Measurements from ENCODE around the gene PRG3.
"Not testable (repeated sequence)": the region's sequence is repeated elsewhere in the genome, so short reads cannot be mapped to it uniquely, and the experiment has no call there.

The PRG3 gene

DNA sequence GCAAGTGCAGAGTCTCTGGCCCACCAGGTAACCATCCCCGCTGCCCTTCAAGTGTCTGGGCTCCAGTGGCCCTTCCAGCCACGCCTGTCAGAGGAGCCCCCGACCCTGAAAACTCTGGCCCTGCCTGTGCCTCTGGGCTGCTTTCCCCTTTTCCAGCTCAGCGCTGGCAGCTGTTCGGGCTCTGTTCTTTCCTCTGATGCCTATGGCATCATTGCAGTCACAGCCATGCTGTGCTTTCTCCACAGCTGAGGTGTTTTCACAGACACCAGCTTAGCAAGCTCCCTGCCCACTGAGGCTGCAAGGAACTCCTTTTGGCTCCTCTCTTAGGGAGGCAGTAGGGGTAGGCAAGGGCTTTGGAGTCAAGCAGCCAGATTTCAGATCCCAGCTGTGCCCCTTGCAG lies 21.6 kb downstream of the PRG3 start:
- no peak for DNase-seq

DNA sequence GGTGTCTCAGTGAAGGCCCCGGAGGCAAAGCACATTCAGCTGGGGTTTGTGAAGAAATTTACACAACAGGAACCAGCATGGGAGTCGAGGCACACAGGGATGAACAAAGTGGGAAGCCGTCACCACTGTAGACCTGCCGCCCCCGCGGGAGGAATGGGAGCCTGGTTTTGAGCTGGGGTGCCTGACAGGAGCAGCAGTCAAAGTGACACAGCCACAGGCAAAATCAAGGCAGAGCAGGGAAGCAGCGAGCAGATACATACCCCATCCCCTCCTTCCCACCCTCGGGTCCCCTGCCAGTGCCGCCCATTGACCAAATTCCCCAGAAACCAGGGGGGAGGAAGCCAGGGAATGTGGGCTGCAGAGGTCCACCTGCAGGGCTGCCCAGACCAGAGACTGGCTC lies 22.0 kb downstream of the PRG3 start:
- DNase-seq: no peak

DNA sequence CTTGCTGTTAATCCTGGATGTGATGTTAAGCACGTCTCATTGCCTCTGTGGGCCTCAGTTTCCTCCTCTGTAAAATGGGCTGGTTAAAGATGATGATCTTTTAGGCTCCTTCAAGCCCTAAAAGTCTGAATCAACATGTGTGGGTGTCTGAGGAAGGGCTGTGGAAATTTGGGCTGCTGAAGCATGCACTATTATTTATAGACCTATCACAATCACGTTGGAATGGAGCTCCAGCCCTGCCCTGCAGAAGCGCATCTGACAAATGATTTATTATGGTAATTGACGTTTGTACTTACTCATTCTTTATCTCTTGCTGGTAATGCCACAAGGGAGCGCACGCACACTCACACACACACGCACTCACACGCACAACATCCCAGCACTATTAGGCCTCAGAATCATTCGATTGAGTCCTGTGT lies 22.4 kb downstream of the PRG3 start:
- DNase-seq: peak; percentile 24 to 56

DNA sequence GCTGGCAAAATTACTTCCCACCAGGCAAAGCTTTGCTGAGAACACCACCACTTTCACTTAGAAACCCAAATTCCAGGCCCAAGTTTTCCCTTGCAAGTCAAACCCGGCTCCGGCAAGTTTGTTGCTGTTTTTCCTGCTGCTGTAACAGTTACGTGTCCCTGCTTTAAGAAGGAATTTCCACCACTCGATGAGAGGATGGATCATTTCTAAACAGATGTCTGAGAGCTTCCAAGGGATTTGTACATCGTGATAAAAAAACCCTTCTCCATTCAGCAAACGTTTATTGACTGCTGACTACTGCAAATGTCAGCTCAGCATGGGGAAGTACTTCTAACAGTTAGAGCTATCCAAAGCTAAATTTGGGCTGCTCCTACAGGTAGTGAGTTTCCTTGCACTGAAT lies 23.1 kb downstream of the PRG3 start:
- no peak for DNase-seq

DNA sequence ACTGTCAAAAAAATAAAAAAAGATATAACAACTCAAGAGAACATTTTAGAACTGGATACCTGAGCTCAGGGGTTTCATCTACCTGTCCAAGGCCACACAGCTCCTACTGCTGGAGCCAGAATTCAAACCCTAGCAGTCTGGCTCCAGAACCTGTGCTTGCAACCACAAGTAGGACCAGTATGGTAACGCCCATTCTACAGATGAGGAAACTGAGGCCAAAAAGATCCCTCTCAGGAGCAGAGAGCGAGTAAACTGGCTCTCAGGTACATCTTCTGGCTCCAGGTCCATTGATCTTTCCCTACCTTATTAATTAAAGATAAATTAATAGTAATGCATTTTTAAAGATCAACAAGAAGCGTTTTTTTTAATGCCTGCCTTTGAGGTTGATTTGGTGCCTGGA lies 23.6 kb downstream of the PRG3 start:
- DNase-seq: no peak

DNA sequence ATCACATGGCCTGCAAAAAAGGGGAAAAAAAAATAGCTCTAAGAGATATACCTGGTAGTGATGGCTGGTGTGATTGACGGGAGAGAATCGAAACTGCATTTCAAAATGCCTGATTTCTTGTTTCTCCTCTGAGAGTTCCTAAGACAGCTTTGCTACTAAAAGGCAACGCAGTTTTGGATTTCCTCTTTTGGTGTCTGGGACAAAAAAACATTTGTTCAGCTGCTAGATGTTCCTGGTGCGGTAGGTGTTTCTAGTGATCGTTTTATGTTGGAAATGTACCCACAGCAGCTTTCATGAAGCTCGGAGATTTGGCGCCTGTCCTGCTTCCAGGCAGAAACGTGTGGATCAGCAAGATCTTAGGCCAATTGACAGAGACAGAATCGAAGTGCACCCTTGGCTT lies 24.7 kb downstream of the PRG3 start:
- peak; percentile 50 to 66 for DNase-seq

DNA sequence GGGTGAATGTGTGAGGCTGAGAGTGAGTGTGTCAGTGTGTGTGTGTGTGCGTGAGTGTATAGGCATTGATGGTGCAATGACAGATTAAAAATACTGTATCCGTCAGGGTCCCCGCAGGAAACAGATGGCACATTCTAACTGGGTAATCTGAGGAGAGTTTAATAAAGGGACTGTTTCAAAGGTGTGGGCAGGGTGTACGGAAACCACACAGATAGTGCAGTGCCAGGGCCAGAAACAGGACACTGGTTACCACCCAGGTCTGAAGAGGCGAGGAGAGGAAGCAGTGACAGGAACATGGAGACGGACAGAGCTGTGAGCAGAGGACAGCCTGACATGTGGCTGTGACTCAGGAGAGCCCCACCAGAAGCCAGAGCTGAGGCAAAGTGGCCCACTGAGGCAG lies 26.3 kb downstream of the PRG3 start:
- DNase-seq: peak; percentile 40 to 75

DNA sequence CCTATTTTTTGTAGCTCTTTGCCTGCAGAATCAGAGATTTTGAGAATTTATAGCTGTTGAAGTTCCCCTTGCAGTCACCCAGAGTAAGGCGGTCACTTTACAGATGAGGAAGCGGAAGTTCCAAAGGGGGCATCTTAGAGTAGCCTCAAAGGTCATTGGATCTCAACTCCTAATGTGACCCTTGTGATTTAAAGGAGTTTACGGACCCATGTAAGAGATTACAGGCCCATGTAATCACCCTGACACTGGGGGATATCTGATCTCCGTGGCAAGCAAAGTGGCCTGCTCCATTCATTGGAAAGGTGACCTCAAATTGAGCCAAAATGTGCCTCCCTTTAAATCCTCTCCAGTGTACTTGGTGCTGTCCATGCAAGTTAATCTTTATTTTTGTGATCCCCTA lies 27.1 kb downstream of the PRG3 start:
- DNase-seq: peak; percentile 64 to 69

DNA sequence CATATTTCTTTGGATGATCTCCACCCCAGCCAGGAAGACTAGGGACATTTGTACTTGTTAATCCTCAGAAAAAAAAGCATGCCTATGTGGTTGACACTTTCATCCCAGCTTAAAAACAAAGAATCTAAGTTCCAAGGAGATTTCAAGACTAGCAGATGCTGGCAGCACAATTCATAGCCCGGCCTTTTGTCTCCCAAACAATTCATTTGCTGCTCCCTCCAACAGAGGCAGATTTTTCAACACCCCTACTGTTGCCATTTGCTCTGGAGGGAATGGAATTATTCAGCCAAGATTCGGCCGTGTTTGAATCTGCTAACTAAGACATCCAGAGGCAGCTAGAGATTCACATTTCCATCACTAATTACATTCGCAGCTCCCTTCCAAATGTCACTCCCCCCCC lies 27.5 kb downstream of the PRG3 start:
- no peak for DNase-seq

DNA sequence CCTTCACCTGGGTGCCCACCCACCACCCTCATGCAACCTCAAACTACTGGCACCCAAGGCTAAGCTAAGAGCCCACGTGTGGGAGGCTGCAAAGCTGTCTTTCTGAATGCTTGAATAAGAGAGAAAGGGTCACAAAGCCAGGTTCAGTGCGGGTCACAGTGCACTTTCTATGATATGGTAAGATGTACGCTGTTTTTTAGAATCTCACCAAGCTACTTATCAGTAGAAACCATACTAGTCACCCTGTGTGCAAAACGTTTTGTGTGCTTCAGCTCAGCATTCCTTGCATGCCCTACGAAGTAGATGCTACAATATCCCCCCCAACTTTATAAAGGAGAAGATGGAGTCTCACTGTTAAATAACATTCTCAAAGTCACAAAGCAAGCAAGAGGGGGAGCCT lies 27.9 kb downstream of the PRG3 start:
- no peak for DNase-seq

DNA sequence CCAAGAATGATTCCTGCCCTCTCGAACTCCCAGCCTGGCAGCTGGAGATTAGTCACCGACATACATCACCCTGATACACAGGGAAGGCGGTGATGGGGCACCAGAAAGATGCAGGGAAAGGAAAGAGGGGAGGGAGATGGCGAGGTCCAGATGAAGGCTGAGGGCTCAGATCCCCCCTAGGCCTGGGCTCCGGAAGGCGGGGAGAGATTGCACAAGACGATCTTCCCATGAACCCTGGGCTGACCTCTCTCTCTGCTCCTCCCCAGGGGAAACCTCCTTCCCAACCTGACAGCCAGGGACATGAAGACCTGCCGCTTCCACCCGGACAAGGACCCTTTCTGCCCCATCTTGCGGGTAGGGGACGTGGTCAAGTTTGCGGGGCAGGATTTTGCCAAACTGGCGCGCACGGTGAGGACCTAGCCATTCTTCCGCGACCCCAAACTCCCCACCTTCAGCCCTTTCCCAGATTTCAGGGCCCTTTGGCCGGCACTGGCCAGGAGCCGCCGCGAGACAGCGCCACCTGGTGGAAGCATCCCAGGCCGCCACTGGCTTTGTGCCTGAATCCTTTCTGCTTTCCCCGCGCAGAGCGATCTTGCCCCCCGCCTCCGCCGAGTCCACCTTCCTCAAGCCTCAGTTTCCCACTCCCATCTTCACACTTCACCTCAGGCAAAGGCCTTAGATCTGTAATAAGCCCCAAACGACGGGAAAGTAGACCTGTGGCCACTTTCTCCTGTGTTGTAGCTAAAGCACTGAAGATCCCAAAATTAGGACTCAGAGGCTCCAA lies 31.3 kb downstream of the PRG3 start:
- DNase-seq: peak; percentile 42 to 48

DNA sequence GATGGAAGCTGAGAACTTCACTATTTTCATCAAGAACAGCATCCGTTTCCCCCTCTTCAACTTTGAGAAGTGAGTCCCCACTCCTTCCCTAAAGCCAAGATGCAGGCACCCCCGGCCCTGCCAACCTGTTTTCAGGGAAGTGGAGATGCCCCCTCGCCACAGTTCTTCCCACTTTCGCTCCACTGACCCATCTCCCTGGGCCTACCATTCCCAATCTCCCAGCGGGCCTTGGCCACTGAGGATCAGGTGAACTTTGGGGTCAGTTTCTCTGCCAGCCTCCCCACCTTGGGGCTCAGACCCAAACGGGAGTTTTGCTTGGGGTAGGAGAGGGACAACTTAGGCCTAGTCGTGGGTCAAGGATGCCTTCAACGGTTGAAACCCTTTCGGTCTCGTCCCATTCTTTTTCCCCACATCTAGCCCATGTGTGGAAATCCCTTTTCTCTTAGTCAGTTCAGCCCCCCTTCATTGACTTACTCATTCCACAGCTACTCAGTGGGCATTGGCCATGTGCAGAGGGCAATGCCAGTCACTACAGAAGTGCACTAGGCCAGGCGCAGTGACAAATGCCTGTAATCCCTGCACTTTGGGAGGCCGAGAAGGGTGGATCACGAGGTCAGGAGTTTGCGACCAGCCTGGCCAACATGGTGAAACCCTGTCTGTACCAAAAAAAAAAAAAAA lies 32.2 kb downstream of the PRG3 start:
- DNase-seq: no peak

DNA sequence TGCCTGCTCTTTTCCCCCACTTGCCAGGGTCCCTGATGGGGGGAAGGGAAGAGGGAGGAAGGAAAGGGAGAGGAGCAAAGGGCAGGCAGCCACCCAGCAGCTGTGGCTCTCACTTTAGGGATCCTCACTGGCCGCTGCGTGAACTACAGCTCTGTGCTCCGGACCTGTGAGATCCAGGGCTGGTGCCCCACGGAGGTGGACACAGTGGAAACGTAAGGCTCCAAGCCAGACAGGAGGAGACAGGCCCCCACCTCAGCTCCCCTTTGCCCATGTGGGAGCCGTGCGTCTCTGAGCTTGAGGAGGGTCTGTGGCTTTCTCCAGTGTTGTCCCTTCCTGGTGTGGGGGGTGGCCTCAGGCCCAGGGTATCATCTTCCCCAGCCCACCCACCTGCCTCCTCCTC lies 32.9 kb downstream of the PRG3 start:
- no peak for DNase-seq

DNA sequence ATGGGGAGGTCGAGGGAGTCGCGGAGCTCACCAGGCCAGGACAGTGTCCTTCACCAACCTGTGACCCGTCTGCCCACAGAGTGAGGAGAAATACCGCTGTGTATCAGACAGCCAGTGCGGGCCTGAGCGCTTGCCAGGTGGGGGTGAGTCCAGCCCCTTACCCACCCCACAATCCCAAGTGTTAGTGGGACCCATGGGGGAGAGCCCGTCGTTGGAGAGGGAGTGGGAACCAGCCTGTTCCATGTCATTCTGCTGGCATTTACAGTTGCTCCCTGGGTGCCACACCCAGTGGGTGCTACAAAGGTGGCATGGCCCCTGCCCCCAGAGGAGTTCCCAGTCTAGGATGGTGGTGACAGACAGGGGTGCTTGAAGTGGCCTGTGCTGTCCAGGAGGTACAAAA lies 33.6 kb downstream of the PRG3 start:
- no peak for DNase-seq

DNA sequence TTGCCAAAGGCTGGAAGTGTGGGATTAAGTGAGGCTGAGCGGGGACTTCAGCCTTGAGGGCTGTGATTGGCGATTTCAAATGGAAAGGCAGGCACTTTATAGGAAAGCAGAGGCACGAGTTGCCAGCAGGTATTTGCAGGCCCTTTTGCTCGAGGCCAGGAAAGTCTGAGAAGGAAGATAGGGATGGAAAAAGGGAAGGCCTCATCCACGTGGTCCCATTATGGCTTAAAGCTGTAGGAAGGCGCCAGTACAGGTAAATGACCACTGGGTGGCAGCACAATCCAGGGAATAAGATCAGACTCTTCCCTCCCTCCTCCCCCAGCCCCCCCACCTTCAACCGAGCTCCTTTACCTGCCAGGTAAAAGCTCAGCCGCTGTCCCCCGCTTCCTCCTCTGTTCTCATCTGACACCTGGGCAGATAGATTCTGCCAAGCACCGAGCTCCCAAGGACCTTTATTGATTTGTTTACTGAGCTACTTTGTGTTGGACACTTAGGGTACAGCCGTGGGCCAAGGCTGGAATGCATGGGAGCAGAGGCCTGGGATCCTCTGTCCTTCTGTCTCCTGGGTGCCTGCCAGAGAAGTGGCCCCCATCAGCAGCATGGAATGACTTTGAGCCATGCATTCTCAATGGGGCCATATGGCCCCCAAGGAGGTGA lies 35.3 kb downstream of the PRG3 start:
- DNase-seq: peak; percentile 75 to 76

DNA sequence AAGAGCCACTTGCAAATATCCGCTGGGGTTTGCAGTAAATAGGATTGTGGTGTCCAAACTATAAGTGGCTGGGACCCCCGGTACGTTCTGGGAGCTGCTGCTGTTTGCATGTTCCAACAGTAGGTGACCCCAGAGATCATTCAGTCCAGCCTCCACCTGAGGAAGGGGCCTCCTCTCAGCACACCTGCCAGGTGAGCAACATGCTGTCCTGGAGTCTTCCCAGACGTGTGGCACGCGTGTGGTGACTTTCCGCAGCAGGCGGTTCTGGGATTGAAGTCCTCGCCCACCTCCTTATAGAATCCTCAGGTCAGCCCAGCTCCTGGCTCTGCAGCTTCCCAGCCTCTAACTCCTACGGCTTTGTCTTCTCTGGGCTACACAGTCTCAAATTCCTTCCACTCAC lies 36.1 kb downstream of the PRG3 start:
- no peak for DNase-seq

DNA sequence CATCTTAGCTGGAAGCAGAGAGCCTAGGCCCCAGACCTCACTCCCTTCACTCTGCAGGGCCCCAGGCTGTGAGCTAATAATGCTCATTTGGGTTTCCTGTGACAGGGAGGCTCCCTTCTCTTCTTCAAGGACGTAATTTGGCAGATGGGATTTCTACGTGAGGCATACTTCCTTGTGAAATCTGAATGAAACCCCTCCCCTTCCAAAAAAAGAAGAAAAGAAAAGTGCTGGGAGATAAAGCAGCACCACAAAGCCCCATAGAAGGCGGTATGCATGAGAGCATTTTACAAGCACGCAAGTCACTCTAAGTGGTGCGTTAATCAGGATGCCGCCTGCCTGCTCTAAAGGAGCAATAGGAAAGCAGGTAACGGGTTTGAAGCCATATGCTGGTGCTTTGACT lies 37.1 kb downstream of the PRG3 start:
- DNase-seq: no peak

DNA sequence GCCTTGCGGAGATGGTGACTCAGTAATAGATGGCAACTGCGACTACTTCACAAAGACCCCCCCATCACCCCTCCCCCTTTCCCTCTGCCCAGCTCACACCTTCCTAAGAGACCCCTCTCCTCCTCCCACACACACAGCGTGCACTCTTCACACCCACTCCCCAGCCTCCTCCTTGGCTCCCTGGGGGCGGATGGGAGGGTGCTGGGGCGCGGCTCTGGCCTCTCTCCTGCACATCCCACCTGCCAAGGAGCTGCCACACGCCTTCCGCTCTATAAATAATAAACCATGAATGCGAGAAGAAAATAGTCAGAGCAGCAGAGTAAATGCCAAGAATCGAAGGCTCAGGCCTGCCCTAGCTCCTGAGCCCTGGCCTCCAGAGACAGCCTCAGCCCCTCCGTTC lies 38.2 kb downstream of the PRG3 start:
- DNase-seq: no peak

DNA sequence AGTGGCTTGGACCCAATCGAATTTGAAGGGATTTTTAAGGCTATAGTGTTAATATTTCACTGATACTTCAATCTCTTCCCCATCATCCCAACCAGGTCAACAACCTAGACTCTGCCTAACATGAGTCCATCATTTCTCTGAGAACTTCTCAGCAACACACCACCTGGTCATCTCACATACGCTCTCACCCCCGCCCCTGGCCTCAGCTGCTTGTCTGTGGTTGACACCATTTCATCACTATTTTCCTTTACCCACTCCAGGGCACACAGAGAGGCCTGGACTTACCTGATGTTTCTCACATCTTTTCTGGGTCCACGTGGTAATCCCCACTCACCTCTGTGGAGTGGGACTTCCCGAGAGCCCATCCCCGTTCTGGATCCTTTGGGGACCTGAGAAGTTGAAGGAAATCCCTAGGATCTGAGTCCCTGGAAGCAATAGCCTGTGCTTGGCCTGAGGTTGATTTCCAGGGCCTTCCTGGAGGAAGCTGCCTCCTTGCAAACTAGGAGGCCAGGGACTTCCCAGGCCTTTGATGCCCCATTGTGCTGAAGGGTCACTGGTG lies 39.6 kb downstream of the PRG3 start:
- no peak for DNase-seq

DNA sequence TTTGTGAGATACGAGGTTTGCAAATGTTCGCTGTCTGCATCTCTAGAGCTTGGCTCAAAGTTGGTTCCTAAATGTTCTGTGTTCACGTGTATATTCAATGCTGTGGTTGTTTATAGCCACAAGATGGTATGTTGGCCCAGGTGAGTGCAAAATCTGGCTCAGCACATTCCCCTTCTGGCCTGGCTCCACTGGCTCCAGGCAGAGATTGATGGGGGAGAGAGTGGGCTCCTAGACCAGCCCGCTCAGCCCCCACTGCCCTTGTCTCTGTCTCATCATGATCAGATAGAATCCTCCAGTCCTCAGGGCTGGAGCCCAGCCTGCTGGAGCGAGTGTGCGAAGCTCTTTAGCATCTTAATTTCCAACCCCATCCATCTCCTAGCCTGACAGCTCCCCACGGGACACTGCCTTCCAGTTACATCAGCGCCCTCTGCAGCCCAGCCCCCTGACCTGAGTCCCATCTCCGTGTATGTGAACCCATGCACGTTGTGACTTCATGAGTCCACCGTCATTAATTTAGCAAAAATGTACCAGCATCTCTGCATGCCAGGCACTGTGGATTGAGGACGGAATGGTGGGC lies 40.8 kb downstream of the PRG3 start:
- DNase-seq: no peak

DNA sequence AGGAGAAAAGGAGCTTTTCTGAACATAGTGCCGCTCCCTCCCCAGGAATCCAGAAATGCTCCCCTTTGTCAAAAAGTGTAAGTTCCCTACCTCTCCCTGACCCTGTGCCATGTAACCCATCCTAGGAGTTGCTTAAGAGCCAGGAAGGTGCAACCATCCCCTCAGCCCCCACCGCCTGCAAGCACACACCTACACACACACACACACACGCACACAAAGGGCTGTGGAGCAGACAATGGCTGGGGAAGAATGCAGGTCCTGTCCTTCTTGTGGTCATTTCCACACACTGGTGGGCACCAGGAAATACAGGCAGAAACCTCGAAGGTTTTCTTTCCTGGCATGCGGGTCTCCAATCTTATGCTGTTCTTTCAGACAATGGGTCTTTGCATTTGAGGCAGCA lies 41.6 kb downstream of the PRG3 start:
- DNase-seq: no peak

DNA sequence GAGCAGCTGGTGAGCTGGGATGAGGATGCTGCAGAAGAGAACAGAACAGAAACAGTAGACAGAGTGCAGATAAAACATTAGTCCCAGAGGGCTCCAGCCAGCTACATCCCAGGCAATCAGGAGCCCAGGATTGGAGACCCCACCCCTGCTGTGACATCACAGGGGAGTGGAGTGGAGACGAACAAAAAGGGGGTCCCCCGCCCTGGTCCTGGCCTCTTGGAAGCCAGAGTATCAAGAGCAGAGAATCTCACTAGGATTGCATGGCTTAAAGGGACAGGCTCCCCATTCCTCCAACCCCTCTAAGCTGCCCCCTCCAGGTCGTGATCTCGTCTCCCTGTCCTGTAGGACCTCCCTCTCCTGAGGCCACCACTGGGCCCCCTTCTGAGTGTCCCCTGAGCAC lies 42.8 kb downstream of the PRG3 start, which contains the start of gene P2RX3:
Gene P2RX3, plus strand, starts transcription at position 211 of the 400 bp plus-strand sequence. CDS start 199 bp downstream, outside the sequence.
- DNase-seq: no peak

DNA sequence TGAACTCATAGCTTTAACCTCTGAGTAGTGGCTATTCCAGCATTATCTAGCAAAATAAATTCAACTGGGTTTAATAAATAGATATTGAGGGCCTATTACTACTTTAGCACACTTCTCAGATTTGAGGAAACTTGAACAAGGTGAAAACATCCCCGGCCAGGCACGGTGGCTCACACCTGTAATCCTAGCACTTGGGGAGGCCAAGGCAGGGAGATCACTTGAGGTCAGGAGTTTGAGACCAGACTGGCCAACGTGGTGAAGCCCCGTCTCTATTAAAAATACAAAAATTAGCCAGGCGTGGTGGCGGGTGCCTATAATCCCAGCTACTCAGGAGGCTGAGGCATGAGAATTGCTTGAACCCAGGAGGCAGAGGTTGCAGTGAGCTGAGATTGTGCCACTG lies 44.1 kb downstream of the PRG3 start:
- DNase-seq: not testable (repeated sequence)

Data from inflammatory macrophage (primary cell).